ENCODE results near the gene UNC13A.

Gene UNC13A

GRCh38 chr19:17706750-17707181, 18.6 kb upstream of the UNC13A start:
- no peak for DNase-seq (ENCODE audit: low read depth)

GRCh38 chr19:17703824-17704463, 15.8 kb upstream of the UNC13A start:
- no peak for DNase-seq (ENCODE audit: low read depth)

- DNase-seq (ENCODE audit: low read depth) = no peak
Observed at GRCh38 chr19:17695198-17695597, 7.0 kb upstream of the UNC13A start.

DNA sequence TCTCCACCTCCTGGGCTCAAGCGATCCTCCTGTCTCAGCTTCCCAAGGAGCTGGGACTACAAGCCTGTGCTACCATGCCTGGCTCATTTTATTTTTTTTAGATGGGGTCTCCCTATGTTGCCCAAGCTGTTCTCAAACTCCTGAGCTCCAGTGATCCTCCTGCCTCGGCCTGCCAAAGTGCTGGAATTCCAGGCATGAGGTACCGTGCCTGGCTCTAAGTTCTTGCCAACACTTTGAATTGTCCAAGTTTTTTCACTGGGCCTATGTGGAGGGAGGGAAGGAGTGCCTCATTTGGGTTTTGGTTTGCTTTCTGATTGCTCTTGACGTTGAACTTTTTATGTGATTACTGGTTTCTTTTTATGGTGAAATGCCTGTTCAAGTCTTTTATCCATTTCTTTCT, 4.4 kb upstream of the UNC13A start:
- DNase-seq (ENCODE audit: low read depth) = no peak

DNA sequence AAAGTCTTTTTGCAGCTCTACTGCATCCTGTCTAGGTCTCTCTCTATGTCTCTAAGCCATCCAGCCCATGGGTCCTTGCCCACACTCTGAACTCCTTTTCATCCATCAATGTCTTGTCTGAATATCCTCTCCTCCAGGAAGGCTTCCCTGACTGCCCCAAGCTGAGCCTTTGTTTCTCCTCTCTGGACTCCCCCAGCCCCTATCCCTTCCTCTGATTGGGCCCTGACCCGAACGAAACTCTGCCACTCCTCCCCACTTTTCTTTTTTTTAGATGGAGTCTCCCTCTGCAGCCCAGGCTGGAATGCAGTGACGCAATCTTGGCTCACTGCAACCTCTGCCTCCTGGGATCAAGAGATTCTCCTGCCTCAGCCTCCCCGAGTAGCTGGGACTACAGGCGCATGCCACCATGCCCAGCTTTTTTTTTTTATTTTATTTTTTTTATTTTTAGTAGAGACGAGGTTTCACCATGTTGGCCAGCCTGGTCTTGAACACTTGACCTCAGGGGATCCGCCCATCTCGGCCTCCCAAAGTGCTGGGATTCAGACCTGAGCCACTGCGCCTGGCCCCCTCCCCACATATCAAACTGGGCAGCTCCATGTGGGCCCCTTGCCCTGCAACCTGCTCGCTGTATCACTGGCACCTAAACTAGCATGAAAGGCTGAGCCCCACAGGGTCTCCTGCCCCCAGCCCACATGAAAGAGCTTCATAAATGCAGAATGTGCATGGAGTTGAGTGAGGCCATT, 870 bp upstream of the UNC13A start:
- DNase-seq (ENCODE audit: low read depth) = no peak

- DNase-seq (ENCODE audit: low read depth) = no peak
Observed at GRCh38 chr19:17687141-17687856, 855 bp downstream of the UNC13A start.

GRCh38 chr19:17686592-17687024, 1.5 kb downstream of the UNC13A start:
- no peak for DNase-seq (ENCODE audit: low read depth)

GRCh38 chr19:17686023-17686521, 2.1 kb downstream of the UNC13A start:
- DNase-seq (ENCODE audit: low read depth) = no peak

GRCh38 chr19:17685451-17686022, 2.6 kb downstream of the UNC13A start:
- no peak for DNase-seq (ENCODE audit: low read depth)

GRCh38 chr19:17684256-17684655, 3.9 kb downstream of the UNC13A start:
- no peak for DNase-seq (ENCODE audit: low read depth)

DNA sequence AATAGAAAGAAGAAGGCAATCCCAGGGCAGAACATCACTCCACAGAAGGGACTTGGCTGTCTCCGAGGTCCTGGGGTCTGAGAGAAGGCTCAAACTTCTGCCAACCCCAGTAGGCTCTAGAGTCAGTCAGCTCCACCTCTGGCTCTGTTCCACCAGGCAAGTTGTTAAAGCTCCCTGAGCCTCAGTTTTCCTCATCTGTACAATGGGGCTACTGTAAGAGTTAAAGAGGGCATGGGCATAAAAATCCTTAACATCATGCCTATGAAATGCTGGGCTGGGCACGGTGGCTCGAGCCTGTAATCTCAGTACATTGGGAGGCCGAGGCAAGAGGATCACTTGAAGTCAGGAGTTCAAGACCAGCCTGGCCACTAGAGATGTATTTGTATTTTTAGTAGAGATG, 5.1 kb downstream of the UNC13A start:
- no peak for DNase-seq (ENCODE audit: low read depth)

- no peak for DNase-seq (ENCODE audit: low read depth)
Observed at GRCh38 chr19:17682273-17682672, 5.9 kb downstream of the UNC13A start.

- no peak for DNase-seq (ENCODE audit: low read depth)
Observed at GRCh38 chr19:17681505-17682125, 6.5 kb downstream of the UNC13A start.

GRCh38 chr19:17680230-17680722, 7.9 kb downstream of the UNC13A start:
- DNase-seq (ENCODE audit: low read depth) = no peak

DNA sequence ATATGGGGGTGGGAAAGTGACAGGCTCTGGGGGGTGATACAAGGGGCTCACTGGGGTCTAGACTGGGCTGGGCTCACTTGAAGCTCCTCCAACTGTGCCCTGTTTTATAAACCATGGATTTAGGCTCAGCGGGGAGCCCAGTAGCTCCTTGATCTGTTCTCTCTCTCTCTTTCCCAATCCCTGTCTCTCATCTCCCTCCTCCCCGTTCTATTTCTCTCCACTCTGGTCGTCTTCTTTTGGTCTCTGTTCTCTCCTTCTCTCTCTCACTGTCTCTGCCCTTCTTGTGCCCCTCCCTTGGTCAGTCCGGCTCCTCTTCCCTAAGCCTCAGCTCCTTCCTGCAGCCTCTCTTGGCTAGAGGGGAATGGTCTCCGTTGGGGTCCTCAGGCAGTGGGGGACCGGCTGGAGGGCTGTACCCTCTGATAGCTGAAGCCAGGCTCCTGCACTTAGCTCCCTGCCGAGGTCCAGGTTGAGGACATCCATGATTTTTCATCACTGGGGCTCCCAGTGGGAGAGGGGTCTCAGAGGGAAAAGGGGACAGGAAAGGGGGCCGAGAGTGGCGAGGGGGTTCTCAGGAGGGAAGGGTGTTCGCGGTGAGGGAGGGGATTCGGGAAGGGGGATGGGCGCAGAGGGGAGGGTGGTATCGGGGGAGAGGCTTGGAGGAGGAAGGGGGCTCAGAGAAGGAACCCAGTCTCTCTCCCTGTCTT, 8.5 kb downstream of the UNC13A start:
- DNase-seq (ENCODE audit: low read depth) = no peak

DNA sequence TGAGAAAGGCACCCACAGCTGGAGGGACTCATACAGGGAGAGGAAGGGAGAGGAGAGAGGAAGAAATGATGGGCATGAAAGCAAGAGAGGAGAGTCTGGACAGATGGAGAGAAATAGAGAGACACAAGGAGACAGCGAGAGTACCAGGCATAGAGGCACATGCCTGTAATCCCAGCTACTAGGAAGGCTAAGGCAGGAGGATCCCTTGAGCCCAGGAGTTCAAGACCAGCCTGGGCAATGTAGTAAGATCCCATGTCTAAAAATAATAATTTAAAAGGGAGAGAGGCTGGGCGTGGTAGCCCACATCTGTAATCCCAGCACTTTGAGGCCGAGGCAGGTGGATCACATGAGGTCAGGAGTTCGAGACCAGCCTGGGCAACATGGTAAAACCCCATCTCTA, 9.3 kb downstream of the UNC13A start:
- no peak for DNase-seq (ENCODE audit: low read depth)

DNA sequence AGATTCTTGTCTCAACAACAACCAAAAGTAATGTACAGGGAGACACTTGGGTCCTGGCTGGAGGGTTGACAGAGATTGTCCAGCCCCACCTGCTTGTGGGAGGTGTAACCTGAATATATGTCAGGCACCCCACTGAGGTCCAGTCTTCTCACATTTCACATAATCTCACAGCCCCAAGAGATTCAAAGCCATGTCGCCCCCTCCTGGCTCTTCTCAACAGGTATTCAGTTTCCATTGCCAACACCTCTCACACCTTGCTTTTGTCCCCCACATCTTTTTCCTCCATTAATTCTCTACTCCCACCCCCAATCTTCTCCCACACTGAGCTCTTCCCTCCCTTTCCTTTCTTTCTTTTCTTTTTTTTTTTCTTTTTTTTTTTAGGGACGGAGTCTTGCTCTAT, 11.2 kb downstream of the UNC13A start:
- DNase-seq (ENCODE audit: low read depth) = no peak

GRCh38 chr19:17676295-17676694, 11.9 kb downstream of the UNC13A start:
- no peak for DNase-seq (ENCODE audit: low read depth)

GRCh38 chr19:17673937-17674799, 14.0 kb downstream of the UNC13A start:
- DNase-seq (ENCODE audit: low read depth) = no peak

DNA sequence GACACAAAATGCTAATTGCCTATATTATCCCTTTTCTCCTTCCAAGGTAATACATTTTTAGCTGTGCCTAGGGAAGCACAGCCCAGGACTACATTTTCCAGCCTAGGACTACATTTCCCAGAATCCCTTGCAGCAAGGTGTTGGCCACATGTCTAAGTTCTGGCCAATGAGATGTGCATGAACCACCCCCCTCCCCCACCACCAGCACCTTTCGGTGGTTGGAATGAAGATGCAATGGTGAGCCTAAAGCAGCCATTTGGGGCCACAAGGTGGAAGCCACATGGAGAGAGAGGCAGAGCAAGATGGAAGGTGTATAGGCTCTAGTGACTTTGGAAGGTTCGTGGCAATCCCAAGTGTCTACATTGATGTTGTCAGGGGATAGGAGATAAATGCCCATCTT, 16.2 kb downstream of the UNC13A start:
- DNase-seq (ENCODE audit: low read depth) = no peak

Data from non-pigmented ciliary epithelial cell (primary cell).